Dendritic cell treated with granulocyte-macrophage colony-stimulating factor and Interleukin-4, amounts not matched to agents 40 ng/mL and 50 ng/mL, for 4 days (primary cell): ENCODE data around the gene ING4.
A peak's percentile ranks its signal among the peaks of the same experiment; 100 is the strongest.

ENCODE experiments used
- H3K27ac Mint-ChIP-seq: one replicate; pipeline ENCODE4 v1.8.0; 2022; ENCODE audit warnings: mild to moderate bottlenecking, mixed read lengths
- H3K27me3 Mint-ChIP-seq: one replicate; pipeline ENCODE4 v1.8.0; 2022; ENCODE audit warnings: mild to moderate bottlenecking, mixed read lengths
- H3K36me3 Mint-ChIP-seq: one replicate; pipeline ENCODE4 v1.8.0; 2022; ENCODE audit warnings: low read depth, mixed read lengths
- H3K4me1 Mint-ChIP-seq: one replicate; pipeline ENCODE4 v1.8.0; 2022; ENCODE audit warnings: low read depth, mixed read lengths
- H3K4me3 Mint-ChIP-seq: one replicate; pipeline ENCODE4 v1.8.0; 2022; ENCODE audit warnings: mild to moderate bottlenecking, moderate library complexity, mixed read lengths
- H3K9me3 Mint-ChIP-seq: one replicate; pipeline ENCODE4 v1.8.0; 2022; ENCODE audit warnings: mixed read lengths
- intact Hi-C: fragments of 100-400 bp; cut with micrococcal nuclease; formaldehyde crosslinking; loops from one replicate; pipeline ENCODE4 v1.15.0; 2022

Gene ING4

GRCh38 chr12:6639151-6639801 lies 23.6 kb downstream of the ING4 start:
- no peaks in the 10 kb centered on the region for H3K36me3 Mint-ChIP-seq
- H3K27ac Mint-ChIP-seq, result peak overlapping the region; percentile 88
- no peaks in the 10 kb centered on the region for H3K9me3 Mint-ChIP-seq
- H3K4me1 Mint-ChIP-seq, result peaks cover 90% of the 10 kb centered on the region
- intact Hi-C loops, result no loop called here
- H3K27me3 Mint-ChIP-seq, result no peaks in the 10 kb centered on the region
- H3K4me3 Mint-ChIP-seq, result no peak overlapping the region

DNA sequence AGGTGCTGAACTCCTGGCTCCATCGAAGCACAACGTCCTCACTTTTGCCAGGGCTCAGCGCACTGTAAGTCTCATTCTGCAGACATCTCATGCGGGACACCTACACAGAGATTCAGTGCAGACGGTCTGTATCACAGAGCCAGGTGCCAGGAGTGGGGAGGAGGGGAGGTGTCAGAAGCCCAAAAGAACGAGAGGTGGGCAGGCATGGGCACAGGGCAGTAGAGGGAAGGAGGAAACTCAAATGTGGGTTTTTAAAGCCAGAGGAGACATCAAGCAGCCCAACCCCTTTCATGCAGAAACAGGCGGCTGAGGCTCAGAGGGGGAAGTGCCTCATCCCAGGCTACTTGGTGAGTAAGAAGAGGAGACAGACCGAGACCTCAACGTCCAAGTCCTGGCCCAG lies 24.6 kb downstream of the ING4 start:
- Mint-ChIP-seq H3K36me3 (no peaks in the 10 kb centered on the region), H3K4me3 (peak overlapping the region; percentile 37), H3K9me3 (no peaks in the 10 kb centered on the region), H3K4me1 (peaks cover 85% of the 10 kb centered on the region), H3K27me3 (peaks cover 2% of the 10 kb centered on the region), H3K27ac (peak overlapping the region; percentile 88)
- intact Hi-C loops, result no loop called here

DNA sequence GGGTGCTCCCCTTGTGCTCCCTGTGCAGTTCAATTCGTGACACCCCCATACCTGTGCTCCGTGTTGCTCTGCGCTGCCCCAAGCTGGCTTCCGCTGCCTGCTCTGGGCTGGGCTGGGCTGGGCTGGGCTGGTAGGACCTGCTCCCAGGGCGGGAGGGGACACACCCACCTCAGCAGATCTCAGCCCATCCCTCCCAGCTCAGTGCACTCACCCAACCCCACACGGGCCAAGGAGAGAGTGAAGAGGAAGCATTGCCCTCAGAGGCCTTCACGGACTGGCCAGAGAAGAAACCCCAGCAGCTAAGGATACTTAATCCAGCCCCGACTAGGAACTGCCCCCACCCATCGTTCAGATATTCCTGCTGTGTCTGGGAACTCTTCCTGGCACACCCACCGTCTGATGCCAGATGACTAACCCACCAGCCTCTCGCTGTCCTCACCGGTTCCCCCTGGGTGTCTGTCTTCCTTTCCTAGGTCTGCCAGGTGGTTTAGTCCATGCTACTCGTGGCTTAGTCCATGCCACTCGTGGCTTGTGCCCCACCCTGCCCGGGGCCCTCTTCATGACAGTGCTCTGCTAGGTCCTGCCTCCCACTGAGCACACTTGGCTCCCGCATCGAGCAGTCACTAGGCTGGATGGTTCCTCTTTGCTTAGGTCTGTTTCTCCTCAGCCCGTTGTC lies 26.9 kb downstream of the ING4 start, which contains the start of gene LPAR5:
TSS of gene LPAR5 (minus strand) at position 104 of the 676 bp plus-strand sequence. CDS start 14,711 bp downstream, outside the sequence.
- Mint-ChIP-seq H3K36me3 (no peaks in the 10 kb centered on the region), H3K9me3 (no peaks in the 10 kb centered on the region), H3K4me3 (peak within 1 kb of the TSS; percentile 44), H3K27ac (peak within 1 kb of the TSS; percentile 85), H3K4me1 (peaks cover 85% of the 10 kb centered on the region), H3K27me3 (peaks cover 3% of the 10 kb centered on the region)
- intact Hi-C loops, result no loop called here

- peak overlapping the region; percentile 44 for H3K4me3 Mint-ChIP-seq
- H3K36me3 Mint-ChIP-seq, result no peaks in the 10 kb centered on the region
- peaks cover 3% of the 10 kb centered on the region for H3K27me3 Mint-ChIP-seq
- intact Hi-C loops, result no loop called here
- peaks cover 85% of the 10 kb centered on the region for H3K4me1 Mint-ChIP-seq
- H3K9me3 Mint-ChIP-seq, result no peaks in the 10 kb centered on the region
- peak overlapping the region; percentile 85 for H3K27ac Mint-ChIP-seq
These were observed 27.5 kb downstream of the ING4 start for GRCh38 chr12:6635375-6635855.

- Mint-ChIP-seq H3K27ac (peak overlapping the region; percentile 86), H3K9me3 (no peaks in the 10 kb centered on the region), H3K4me3 (no peak overlapping the region), H3K36me3 (no peaks in the 10 kb centered on the region), H3K4me1 (peaks cover 58% of the 10 kb centered on the region), H3K27me3 (peaks cover 3% of the 10 kb centered on the region)
- intact Hi-C loops, result no loop called here
These were observed 30.6 kb downstream of the ING4 start for GRCh38 chr12:6632026-6632983.

DNA sequence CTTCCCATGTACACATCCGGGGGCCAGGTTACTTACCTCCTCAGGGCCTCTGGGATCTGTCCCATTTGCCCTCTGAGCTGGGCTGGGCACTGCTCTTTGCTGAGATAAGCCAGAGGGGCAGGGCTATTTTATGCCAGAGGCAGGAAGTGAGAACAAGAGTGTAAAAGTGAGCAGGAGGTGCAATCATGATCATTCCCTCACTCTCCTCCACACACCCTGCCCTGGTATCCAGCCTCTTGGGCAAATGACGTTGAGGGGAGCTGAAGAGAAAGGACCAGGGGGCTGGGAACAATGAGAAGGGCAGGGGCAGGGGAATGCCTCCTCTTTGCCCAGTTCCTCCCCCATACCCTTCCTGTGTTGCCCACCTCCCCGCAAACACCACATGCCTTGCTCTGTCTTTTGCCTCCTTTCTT lies 31.4 kb downstream of the ING4 start:
- Mint-ChIP-seq H3K36me3 (no peaks in the 10 kb centered on the region), H3K4me1 (peaks cover 53% of the 10 kb centered on the region), H3K4me3 (no peak overlapping the region), H3K27ac (peak overlapping the region; percentile 86), H3K27me3 (peaks cover 3% of the 10 kb centered on the region), H3K9me3 (no peaks in the 10 kb centered on the region)
- intact Hi-C loops, result no loop called here

DNA sequence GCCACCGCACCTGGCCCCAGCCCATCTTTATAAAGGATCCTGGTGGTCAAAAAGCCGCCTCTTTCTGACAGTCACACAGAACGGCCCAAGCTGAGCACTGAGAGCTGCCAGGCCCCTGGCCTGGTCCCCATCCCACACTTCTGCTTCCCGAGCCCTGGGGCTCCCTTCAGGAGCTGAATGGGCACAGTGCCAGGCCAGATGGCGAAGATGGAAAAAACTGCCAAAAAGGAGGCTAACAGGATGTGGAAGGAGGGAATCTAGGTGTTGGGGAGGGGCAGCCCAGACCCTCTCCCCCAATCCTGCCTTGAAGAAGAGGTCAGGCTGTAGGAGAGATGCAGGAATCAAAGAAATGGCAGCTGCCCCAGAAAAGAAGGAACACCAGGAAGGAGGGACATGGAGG lies 32.2 kb downstream of the ING4 start:
- Mint-ChIP-seq H3K27ac (peak overlapping the region; percentile 86), H3K4me1 (peaks cover 45% of the 10 kb centered on the region), H3K9me3 (no peaks in the 10 kb centered on the region), H3K27me3 (peaks cover 3% of the 10 kb centered on the region), H3K36me3 (no peaks in the 10 kb centered on the region), H3K4me3 (no peak overlapping the region)
- intact Hi-C loops, result no loop called here

DNA sequence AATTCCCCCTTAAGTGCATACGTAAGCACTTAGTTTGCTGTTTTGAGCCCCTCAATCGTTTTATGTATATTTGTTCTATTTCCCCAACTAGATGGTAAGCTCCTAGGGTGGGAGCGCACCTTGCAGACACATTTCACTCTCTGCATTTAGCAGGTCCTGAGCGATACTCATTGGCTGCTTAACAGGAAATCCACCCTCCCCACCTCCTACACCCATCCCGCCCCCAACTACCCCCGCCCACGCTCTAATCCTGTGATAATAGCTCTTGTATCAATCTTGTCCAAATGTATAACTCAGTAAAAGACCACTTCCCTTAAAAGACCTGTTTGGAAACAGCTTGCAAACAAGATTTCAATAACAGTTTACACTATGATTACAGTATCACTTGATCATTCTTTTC lies 35.3 kb downstream of the ING4 start:
- Mint-ChIP-seq H3K9me3 (no peaks in the 10 kb centered on the region), H3K27me3 (peaks cover 1% of the 10 kb centered on the region), H3K4me3 (no peak overlapping the region), H3K36me3 (no peaks in the 10 kb centered on the region), H3K27ac (no peak overlapping the region), H3K4me1 (peaks cover 33% of the 10 kb centered on the region)
- intact Hi-C loops, result no loop called here

DNA sequence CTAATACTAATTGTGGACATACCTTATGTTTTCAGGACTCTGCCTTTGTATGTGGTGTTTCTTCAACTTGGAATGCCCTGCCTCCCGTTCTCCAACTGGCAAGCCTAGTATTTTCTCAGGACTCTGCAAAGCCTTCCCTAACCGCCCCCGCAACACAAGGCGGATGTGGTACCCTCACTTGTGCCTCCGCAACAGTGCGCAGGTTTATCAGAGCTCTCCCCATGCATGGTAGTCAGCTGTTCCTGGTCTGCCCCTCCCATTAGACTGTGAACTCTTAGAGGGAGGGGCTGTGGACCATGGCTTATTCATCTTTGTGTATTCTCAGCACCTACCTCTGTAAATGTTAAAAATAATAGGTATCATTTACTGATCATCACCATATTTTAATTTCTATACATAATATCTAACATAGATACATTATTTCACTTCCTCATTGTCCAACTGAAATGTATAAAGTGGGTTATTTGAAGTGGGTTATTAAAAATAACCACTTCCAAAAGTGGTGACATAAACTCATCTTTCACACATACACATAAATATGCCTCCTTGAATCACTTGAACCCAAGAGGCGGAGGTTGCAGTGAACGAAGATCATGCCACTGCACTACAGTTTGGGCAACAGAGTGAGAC lies 36.1 kb downstream of the ING4 start:
- no peak overlapping the region for H3K4me3 Mint-ChIP-seq
- intact Hi-C loops, result no loop called here
- H3K27ac Mint-ChIP-seq, result no peak overlapping the region
- peaks cover 24% of the 10 kb centered on the region for H3K4me1 Mint-ChIP-seq
- H3K9me3 Mint-ChIP-seq, result no peaks in the 10 kb centered on the region
- no peaks in the 10 kb centered on the region for H3K27me3 Mint-ChIP-seq
- H3K36me3 Mint-ChIP-seq, result no peaks in the 10 kb centered on the region

DNA sequence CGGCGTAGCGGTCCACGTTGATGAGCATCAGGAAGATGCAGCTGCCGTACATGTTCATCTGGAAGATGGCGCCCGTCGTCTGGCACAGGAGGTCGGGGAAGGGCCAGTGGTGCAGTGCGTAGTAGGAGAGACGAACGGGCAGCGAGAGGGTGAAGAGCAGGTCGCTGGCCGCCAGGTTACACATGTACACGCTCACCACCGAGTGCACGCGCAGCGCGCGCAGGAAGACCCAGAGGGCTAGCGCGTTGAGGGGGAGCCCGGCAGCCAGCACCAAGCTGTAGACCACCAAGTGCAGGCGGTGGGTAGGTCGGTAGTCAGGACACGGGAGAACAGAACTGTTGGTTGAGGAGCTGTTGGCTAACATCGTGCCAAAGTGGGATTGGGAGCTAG lies 42.0 kb downstream of the ING4 start:
- Mint-ChIP-seq H3K4me3 (peak overlapping the region; percentile 69), H3K27me3 (peaks cover 3% of the 10 kb centered on the region), H3K4me1 (peaks cover 51% of the 10 kb centered on the region), H3K9me3 (no peaks in the 10 kb centered on the region), H3K36me3 (peaks cover 7% of the 10 kb centered on the region), H3K27ac (peak overlapping the region; percentile 81)
- intact Hi-C loops, result no loop called here

DNA sequence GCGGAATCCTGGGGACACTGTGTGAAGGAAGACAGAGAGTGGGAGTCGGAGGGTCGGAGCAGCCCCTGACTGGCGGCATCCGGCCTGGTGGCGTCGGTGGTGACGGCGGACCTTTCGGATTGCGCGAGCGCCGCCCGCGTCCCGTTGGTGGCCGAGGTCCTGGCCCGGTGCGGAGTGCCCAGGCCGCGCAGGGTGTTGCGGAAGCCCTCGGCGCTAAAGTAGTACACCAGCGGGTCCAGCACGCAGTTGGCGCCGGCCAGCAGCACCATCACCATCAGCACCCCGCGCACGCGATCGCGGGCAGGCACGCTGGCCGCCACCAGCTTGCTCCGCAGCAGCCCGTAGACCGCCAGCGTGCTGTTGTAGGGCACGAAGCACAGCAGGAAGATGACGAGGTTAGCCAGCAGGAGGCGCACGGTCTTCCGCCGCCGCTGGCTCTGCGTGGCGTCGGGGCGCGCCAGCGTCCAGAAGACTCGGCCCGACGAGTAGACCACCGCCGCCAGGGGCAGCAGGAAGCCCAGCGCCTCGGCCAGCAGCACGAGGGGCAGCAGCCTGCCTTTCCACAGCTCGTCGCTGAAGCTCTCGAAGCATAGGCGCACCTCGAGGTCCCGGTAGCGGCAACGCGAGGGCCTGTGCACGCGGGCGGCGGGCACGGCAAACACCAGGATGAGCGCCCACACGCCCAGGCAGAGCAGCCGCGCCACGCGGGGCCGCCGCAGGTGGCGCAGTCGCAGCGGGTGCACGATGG lies 42.6 kb downstream of the ING4 start:
- Mint-ChIP-seq H3K27me3 (peaks cover 3% of the 10 kb centered on the region), H3K27ac (peak overlapping the region; percentile 81), H3K4me3 (peak overlapping the region; percentile 69), H3K9me3 (no peaks in the 10 kb centered on the region), H3K4me1 (peaks cover 55% of the 10 kb centered on the region), H3K36me3 (peaks cover 7% of the 10 kb centered on the region)
- intact Hi-C loops, result no loop called here

- peaks cover 68% of the 10 kb centered on the region for H3K4me1 Mint-ChIP-seq
- H3K4me3 Mint-ChIP-seq, result no peak overlapping the region
- H3K27me3 Mint-ChIP-seq, result peaks cover 3% of the 10 kb centered on the region
- H3K36me3 Mint-ChIP-seq, result peaks cover 7% of the 10 kb centered on the region
- intact Hi-C loops, result loop anchor here (2.0 to 5.0 kb wide), 3 partner anchors 26 to 209 kb away; partner anchors contain the start of gene P3H3
- H3K27ac Mint-ChIP-seq, result peak overlapping the region; percentile 72
- H3K9me3 Mint-ChIP-seq, result no peaks in the 10 kb centered on the region
These were observed 44.3 kb downstream of the ING4 start for GRCh38 chr12:6618483-6619225.
